ENCODE results near the gene ALDH5A1.

ALDH5A1 gene

GRCh38 chr6:24494821-24495795, at the start of gene ALDH5A1:
TSS of gene ALDH5A1 (plus strand) at chr6:24494969. CDS start at chr6:24494997, 28 bp downstream.
- DNase-seq = peak; percentile 89

DNA sequence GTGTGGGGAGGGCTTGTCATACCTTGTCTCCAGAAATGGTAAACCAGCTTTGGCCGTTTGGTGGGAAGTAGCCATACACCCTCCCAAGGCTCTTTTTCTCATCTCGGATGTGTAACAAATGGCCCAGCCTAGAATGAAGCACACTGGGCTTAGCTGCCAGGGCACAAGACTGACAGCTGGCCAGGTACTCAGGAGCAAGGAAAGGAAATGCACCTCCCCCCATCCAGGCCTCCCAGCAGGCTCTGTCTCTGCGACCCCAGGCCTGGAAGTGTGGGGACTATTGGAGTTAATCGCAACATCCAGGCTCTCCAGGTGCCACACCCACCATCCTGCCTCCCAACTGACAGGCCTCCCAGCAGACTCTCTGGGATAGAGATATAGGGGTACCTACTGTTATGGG, 49.1 kb upstream of the ALDH5A1 start:
- no peak for DNase-seq

- DNase-seq = no peak
Measured at GRCh38 chr6:24446670-24447069, 48.1 kb upstream of the ALDH5A1 start.

- no peak for DNase-seq
Measured at GRCh38 chr6:24448396-24448795, 46.4 kb upstream of the ALDH5A1 start.

GRCh38 chr6:24448828-24449525, 45.8 kb upstream of the ALDH5A1 start:
- no peak for DNase-seq

GRCh38 chr6:24451581-24452388, 43.0 kb upstream of the ALDH5A1 start:
- DNase-seq = no peak

DNA sequence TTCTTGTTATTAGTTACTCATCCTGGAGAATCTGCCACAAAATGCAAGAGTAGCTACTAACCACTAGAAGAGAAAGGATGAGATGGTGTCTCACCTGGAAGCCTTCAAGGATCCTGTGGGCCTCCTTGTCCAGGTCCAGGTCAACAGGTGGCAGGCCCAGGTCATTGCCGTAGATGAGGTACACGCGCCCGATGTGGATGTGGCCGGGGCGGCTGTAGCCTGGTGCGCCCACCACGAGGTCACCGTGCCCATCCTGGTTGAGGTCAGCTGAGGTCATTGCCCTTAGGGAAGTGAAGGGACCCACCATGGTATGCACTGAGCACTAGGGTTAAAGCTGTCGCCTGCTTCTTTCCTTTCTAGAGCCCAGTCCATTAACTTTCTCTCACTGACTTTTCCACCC, 40.8 kb upstream of the ALDH5A1 start:
- DNase-seq = no peak

- no peak for DNase-seq
Measured at GRCh38 chr6:24454452-24454851, 40.3 kb upstream of the ALDH5A1 start.

GRCh38 chr6:24455061-24455460, 39.7 kb upstream of the ALDH5A1 start:
- DNase-seq = no peak

DNA sequence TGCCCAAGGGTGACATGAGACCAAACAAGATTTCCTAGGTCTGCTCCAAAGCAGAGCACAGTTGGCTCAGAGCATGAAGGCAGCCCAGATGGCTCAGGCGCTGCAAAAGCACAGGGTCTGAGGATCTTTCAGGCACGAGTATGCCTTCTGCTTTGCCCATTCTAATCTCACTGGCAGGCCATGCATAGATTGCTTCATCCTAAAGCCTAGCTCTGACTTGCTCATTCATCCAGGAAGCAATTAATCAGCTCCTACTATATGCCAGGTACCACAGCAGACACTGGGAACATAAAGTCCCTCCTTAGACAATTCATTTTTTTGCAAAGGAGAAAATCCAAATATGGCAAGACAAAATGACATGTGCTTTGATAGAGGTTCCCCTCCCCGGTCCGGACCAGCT, 36.6 kb upstream of the ALDH5A1 start:
- DNase-seq = no peak

GRCh38 chr6:24458941-24459340, 35.8 kb upstream of the ALDH5A1 start:
- no peak for DNase-seq

- DNase-seq = no peak
Measured at GRCh38 chr6:24460966-24461365, 33.8 kb upstream of the ALDH5A1 start.

- DNase-seq = no peak
Measured at GRCh38 chr6:24464253-24465038, 30.3 kb upstream of the ALDH5A1 start.

DNA sequence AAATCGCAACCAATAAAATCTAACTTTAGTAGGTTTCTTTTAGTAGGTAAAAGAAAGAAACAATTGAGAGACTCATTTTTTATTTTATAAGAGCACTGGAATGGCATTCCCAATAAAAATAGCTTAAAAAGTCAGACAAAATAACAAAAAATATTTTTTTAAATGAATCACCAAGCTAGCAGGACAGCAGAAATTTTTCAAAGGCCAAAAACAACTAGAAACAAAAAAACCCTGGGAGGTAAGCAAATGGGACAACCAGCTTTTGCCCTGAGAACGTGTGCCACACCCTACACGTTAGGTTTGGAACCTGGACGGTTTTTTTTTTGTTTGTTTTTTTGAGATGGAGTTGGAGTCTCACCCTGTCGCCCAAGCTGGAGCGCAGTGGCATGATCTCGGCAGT, 25.0 kb upstream of the ALDH5A1 start:
- no peak for DNase-seq

DNA sequence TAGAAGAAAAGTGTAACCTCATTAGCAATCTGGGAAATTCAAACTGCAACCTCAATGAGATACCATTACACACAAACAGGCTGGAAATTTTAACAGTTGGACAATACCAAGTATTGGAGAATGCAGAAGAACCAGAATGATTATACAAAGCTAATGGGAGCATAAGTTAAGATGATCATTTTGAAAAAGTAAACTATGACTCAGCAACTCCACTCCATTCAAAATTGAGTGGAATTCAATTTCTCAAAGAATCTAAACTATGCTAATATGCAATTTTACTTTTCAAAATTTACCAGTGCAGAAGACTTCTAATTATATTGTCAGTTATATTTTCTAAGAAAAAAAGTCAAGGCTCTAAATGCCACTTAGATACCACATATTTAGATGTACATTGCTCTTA, 22.6 kb upstream of the ALDH5A1 start:
- DNase-seq = no peak

- no peak for DNase-seq
Measured at GRCh38 chr6:24476631-24477030, 18.1 kb upstream of the ALDH5A1 start.

GRCh38 chr6:24477070-24477469, 17.7 kb upstream of the ALDH5A1 start:
- DNase-seq = no peak

DNA sequence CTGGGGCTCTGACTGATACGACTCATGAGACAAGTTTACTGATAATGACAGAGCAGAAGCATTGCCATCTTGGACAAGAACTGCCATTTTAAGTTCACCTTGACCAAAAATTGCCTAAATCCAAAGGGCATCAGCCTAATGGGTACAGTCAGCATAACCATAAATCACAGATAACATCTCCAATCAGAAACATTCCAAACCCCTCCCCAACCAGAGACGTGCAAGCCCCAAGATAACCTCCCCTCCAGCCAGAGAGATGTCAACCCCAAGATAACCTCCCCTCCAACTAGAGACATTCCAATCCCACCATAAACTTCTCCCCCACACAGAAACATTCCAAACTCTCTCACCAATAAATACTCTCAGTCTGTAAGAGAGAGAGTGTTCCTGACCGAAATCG, 15.9 kb upstream of the ALDH5A1 start:
- DNase-seq = no peak

DNA sequence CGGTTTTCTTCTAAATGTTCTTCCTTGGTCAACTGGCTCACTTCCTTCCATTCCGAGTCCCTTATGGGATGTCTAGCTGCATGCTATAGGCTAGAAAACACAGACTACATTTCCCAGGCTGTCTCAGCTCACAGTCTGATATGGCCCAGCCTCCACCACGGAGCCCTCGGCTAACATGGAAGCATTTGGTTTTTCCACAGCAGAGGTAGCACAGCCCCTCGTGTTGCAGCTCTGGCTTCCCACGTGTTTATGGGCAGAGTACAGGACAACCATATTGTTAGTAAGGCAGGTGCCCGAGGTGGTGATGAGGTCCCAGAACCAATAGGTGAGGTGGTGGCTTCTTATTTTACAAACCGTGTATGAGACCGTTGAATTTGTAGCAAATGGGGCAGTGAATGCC, 14.1 kb upstream of the ALDH5A1 start:
- no peak for DNase-seq

- no peak for DNase-seq
Measured at GRCh38 chr6:24481449-24481848, 13.3 kb upstream of the ALDH5A1 start.

- no peak for DNase-seq
Measured at GRCh38 chr6:24484657-24485323, 10.0 kb upstream of the ALDH5A1 start.

DNA sequence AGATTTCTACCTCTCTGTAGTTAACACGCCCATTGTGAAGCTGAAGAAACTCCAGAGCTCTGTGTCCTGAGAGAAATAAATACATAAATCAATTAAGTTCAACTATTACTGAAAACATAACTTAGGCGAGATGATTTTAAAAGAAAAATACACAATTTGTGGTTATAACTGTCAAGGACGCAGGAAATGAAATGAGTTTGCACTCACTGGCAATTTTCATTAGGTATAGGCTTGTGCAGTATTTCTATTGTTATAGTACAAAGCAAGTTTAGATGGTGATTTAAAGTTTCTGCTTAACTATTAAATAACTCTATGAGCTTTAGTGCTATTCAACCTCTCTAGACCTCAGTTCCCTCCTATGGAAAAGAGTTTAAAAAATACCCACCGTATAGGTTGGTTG, 8.7 kb upstream of the ALDH5A1 start:
- no peak for DNase-seq
